Stimulated activated CD4-positive, alpha-beta T cell treated with anti-CD3 and anti-CD28 coated beads, TNF-alpha, amount 100 ng/mL, for 4 hours (primary cell): ENCODE results near the gene ITGA8.

Experiments
- DNase-seq, 3 experiments: peaks; one replicate each; pipeline ENCODE4 v3.0.0-alpha.2; 2020; ENCODE audit warnings: low read depth in 3 of 3

The ITGA8 gene

DNA sequence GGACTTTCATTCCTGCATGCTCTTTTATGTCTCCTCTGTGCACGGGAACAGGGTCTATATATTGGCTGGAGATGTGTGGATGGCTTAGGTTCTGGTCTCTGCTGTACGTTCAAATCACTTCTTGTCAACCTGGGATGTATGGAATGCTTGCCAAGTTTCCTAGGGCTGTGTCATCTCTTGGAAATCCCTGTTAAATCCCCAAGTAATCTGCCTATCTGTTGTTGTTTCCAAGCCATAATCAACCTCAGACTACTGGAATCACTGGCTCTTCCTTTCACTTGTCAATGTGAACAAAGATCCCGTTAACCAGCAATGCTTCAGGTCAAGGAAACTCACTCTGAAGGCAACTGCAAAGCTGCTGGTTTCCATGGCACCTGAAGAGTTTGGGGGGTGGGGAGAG is 255.3 kb downstream of the ITGA8 start:
- no peak for DNase-seq
